MCF 10A (cell line): ENCODE data around the gene ARPIN. TPM values are rescaled to one million over a fixed set of nuclear protein-coding genes. Genes with fewer than 3 reads are reported as not detected.

Experiments
- BruUV-seq: library from RNA; stranded (reverse); fragments of 400-500 nt; replicated peaks from 2 replicates; lab custom pipeline; 2021; lab: Mats Ljungman, UMichigan
- CTCF ChIA-PET: fragments of 300-600 bp; sonication (Branson Sonifier 250); formaldehyde crosslinking; extraction: SDS; loops from one replicate; lab custom pipeline; 2021; ENCODE audit warnings: antibody characterized with exemption, inconsistent platforms; lab: Yijun Ruan, JAX
- POLR2A ChIA-PET: fragments of 300-600, 350-650 bp; sonication (Branson Sonifier 250); formaldehyde crosslinking; extraction: SDS; loops from one replicate; lab custom pipeline; 2020; ENCODE audit warnings: antibody characterized with exemption, inconsistent platforms; lab: Yijun Ruan, JAX
- DNase-seq: peaks from one replicate; pipeline ENCODE4 v3.0.0-alpha.2; 2018; ENCODE audit not compliant: unreplicated experiment
- H3K27ac Mint-ChIP-seq: one replicate; pipeline ENCODE4 v1.8.0; 2022; ENCODE audit warnings: mild to moderate bottlenecking, low read depth, mixed read lengths; ENCODE audit not compliant: unreplicated experiment
- H3K27me3 Mint-ChIP-seq: one replicate; pipeline ENCODE4 v1.8.0; 2022; ENCODE audit warnings: mixed read lengths; ENCODE audit not compliant: insufficient read depth, unreplicated experiment
- H3K36me3 Mint-ChIP-seq: one replicate; pipeline ENCODE4 v1.8.0; 2022; ENCODE audit warnings: mild to moderate bottlenecking, moderate library complexity, mixed read lengths; ENCODE audit not compliant: insufficient read depth, unreplicated experiment
- H3K4me1 Mint-ChIP-seq: one replicate; pipeline ENCODE4 v1.8.0; 2022; ENCODE audit warnings: mixed read lengths; ENCODE audit not compliant: insufficient read depth, unreplicated experiment
- H3K4me3 Mint-ChIP-seq: one replicate; pipeline ENCODE4 v1.8.0; 2022; ENCODE audit warnings: mild to moderate bottlenecking, moderate library complexity, mixed read lengths; ENCODE audit not compliant: unreplicated experiment
- H3K9me3 Mint-ChIP-seq: one replicate; pipeline ENCODE4 v1.8.0; 2022; ENCODE audit warnings: mixed read lengths; ENCODE audit not compliant: unreplicated experiment
- intact Hi-C: fragments of 100-400 bp; cut with micrococcal nuclease; formaldehyde crosslinking; loops from 2 replicates; pipeline ENCODE4 v1.14.1; 2022
- total RNA-seq: library from RNA; stranded (reverse); gene quantifications from 2 replicates; pipeline ENCODE4 v1.2.3, GENCODE V29; 2022
- TF ChIP-seq, protein P1 (sequence below): fragments of 200-600 bp; IDR thresholded peaks from one replicate; pipeline ENCODE4 v1.8.0; 2022; ENCODE audit warnings: antibody characterized with exemption, mild to moderate bottlenecking; ENCODE audit not compliant: unreplicated experiment

ARPIN gene
- total RNA-seq, 1 experiment from 2014 or later = 7.1 TPM

DNA sequence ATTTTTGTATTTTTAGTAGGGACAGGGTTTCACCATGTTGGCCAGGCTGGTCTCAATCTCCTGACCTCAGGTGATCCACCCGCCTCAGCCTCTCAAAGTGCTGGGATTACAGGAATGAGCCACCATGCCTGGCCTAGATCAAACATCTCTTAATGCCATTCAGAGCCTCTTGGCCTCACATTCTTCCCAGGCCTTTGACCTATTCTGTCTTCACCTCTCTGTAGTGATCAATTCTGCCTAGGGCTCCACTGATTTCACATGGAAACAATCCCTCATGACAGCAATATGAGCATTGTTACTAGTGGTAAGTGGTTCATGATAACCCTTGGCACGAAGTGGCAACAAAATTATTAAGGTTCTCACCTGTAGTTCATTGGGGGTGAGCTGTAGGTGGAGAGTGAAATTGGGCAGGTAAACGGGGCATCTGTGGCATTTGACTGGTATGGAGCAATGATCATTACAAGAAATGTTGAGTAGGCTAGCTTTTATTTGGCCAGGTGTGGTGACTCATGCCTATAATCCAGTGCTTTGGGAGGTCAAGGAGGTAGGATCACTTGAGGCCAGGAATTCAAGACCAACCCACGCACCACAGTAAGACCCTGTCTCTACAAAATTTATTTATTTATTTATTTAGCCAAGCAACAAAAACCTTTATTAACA is 4.8 kb upstream of the ARPIN start:
- Mint-ChIP-seq H3K9me3 (no peaks in the 10 kb centered on the region), H3K27ac (no peak overlapping the region), H3K4me1 (peaks cover 18% of the 10 kb centered on the region), H3K27me3 (no peaks in the 10 kb centered on the region), H3K4me3 (no peak overlapping the region), H3K36me3 (no peaks in the 10 kb centered on the region)
- intact Hi-C loops = no loop called here
- BruUV-seq = no TSS peak
- peak; percentile 84 for DNase-seq
- ChIA-PET CTCF (interaction anchor here (0.6 to 4.1 kb wide), 4 partner anchors 19 to 375 kb away, joined by 3 to 22 read pairs (median 5); no protein-coding TSS in a partner anchor), POLR2A (interaction anchor here (0.6 to 3.5 kb wide), 18 partner anchors 12 to 185 kb away, joined by 3 to 21 read pairs (median 4); partner anchors contain the start of genes AP3S2 and IDH2)
- TF ChIP-seq, protein P1, sequence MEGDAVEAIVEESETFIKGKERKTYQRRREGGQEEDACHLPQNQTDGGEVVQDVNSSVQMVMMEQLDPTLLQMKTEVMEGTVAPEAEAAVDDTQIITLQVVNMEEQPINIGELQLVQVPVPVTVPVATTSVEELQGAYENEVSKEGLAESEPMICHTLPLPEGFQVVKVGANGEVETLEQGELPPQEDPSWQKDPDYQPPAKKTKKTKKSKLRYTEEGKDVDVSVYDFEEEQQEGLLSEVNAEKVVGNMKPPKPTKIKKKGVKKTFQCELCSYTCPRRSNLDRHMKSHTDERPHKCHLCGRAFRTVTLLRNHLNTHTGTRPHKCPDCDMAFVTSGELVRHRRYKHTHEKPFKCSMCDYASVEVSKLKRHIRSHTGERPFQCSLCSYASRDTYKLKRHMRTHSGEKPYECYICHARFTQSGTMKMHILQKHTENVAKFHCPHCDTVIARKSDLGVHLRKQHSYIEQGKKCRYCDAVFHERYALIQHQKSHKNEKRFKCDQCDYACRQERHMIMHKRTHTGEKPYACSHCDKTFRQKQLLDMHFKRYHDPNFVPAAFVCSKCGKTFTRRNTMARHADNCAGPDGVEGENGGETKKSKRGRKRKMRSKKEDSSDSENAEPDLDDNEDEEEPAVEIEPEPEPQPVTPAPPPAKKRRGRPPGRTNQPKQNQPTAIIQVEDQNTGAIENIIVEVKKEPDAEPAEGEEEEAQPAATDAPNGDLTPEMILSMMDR = no peak

DNA sequence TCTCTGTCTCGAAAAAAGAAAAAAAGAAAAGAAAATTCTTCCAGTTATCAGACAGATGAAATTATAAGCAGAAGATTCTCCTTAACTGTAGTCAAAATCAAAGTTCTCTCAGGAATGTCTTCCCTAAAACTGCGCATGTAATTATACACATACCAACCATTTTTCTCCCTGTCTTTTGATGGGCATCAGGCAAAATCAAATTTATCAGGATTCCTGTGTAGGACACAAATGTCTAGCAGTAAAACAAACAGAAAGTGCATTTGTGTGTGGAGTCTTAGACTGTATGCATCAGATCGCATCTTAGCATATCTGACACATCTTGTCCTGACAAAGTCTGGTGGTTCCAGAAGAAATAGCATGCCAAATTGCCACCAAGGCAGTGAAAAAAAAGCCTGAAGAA is 3.9 kb upstream of the ARPIN start:
- ChIA-PET POLR2A (interaction anchor here (1.2 to 3.5 kb wide), 3 partner anchors 41 to 100 kb away, joined by 3 to 21 read pairs (median 9); no protein-coding TSS in a partner anchor), CTCF (interaction anchor here (4.1 kb wide), 1 partner anchor 18 kb away, joined by 22 read pairs; no protein-coding TSS in a partner anchor)
- no peak for DNase-seq
- intact Hi-C loops = no loop called here
- no peak overlapping the region for H3K4me3 Mint-ChIP-seq
- no peak overlapping the region for H3K27ac Mint-ChIP-seq
- peaks cover 18% of the 10 kb centered on the region for H3K4me1 Mint-ChIP-seq
- no peaks in the 10 kb centered on the region for H3K36me3 Mint-ChIP-seq
- H3K27me3 Mint-ChIP-seq = no peaks in the 10 kb centered on the region
- H3K9me3 Mint-ChIP-seq = no peaks in the 10 kb centered on the region
- TF ChIP-seq, protein P1 = no peak
- BruUV-seq = no TSS peak

DNA sequence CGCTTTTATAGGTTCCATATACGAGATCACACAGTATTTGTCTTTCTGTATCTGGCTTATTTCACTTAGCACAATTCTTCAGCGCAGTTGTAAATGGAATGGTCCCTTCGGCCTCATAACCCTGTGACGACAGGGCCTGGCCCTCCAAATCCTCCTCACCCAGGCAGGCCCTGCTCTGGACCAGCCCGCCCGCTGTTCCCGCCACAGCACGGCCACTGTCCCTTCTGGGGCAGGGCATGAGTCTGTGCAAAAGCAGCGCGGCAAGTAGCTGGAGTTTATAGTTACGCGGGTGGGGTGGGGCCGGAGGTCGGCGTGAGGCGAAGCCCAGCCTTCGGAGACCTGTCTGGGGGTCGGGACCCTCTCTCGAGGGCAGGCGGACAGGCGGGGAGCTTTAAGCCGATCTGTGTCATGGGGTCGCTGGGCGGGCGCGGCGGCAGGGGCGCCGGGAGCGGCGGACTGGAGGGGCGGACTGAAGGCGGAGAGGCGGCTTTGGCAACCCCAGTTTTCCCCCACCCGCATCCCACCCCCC is 543 bp downstream of the ARPIN start:
- intact Hi-C loops = loop anchor here (5.0 kb wide), 1 partner anchor 160 kb away; no protein-coding TSS in a partner anchor
- Mint-ChIP-seq H3K4me1 (peaks cover 21% of the 10 kb centered on the region), H3K36me3 (no peaks in the 10 kb centered on the region), H3K9me3 (no peaks in the 10 kb centered on the region), H3K4me3 (peak overlapping the region; percentile 76), H3K27ac (no peak overlapping the region), H3K27me3 (no peaks in the 10 kb centered on the region)
- TF ChIP-seq, protein P1 = no peak
- ChIA-PET POLR2A (interaction anchor here (0.6 to 3.6 kb wide), 16 partner anchors 10 to 174 kb away, joined by 3 to 28 read pairs (median 5); partner anchors contain the start of genes AP3S2 and ZNF710), CTCF (interaction anchor here (0.8 to 1.8 kb wide), 5 partner anchors 13 to 553 kb away, joined by 3 to 6 read pairs (median 5); partner anchors contain the start of gene CIB1)
- no peak for DNase-seq
- no TSS peak for BruUV-seq
